ENCODE results near the gene SHBG.

Gene SHBG

DNA sequence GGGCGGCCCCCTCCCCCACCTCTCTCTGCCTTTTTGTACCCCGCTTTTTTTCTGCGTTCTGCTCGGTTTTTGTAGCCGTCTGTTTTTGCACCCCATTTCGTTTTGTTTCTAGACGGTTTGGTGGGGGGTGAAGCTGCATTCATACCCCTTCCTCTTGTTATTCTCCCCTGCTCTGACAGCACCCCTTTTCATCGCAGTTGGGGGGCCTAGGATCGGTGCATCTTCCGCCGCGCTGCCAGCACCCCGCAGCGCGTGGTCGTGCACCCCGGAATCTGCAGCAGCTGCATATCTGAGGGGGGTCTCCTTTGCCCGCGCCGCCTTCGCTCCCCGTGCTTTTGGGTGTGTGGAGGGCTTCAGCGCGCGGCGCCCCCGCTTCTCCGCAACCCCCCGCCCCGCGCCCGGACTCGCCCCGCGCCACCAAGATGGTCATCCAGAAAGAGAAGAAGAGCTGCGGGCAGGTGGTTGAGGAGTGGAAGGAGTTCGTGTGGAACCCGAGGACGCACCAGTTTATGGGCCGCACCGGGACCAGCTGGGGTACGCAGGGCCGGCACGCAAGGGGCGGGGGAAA lies 21.2 kb downstream of the SHBG start:
- no peak for DNase-seq

DNA sequence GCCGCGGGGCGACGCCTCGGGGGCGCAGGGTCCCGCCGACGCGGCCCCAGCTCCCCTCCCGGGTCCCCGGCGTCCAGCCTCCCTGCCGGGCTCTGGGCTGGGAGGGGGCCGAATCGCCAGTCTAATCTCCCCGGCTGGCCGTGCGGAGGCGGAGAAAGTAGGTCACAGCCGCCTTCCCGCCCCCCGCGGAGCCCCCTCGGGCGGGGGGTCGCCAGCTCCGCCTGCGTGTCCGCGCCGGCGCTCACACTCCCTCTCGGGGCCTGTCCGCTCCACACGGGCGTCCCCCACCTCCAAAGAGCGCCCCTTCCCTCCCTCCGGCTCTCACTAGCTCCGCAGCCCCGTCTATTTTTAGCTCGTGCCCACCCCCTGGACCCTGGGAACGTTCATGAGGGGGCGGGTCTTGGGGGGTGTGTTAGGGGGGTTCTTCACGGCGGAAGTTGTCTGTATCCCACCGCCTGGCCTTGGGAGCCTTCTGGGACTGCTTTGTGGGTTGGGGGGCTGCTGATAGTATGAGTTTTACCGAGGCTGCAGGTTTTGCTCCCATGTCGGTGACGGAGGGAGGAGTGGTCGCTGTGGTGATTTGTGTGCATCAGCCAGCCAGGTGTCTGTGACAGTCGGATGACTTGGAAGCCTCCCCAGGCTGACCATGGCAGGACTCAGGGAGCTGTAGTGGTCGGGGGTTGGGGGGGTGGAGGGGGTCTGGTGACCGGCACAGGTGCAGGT lies 21.9 kb downstream of the SHBG start:
- no peak for DNase-seq

DNA sequence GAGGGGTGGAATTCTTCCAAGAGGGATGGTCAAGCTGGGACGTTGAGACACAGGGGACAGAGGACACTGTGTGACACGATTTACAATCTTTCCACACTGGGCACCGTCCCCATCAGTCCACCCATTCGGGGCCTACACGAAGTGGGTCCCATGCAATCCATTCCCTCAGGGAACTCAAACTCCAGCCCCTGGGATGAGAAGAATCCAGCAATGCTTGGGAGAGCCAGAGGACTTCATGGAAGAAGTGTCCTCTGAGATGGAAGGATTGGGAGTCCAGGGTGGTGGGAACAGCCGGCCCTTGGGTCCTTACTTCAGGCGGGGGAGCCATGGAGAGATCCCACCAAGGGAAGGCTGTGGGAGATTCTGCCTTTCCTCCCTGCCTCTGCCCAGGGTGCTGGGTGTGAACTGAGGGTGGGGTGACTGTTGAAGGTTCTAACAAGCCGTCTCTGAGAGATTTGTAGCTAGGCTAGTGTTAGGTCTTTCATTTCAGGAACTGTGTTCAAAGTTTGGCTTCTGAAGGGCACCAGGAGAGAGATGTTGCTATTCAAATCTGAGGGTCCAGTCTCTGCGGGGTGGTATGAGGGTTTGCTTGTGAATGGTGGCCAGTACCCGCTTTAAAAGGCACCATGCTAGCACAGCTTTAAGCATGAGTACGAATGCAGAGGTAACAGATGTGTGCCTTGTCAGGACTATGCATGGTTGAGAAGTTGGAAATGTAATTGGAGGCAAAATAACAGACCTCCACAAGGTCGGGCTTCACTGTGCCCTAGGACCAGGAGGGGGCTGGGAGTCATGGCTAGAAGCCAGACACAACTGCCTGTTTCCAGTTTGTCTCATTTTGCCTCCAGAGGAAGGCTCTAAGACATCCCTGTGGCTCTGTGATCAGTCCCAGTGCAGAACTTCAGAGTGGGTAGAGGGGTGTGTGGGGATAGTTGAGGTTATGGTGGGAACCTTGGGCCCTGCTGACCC lies 22.7 kb downstream of the SHBG start:
- no peak for DNase-seq

DNA sequence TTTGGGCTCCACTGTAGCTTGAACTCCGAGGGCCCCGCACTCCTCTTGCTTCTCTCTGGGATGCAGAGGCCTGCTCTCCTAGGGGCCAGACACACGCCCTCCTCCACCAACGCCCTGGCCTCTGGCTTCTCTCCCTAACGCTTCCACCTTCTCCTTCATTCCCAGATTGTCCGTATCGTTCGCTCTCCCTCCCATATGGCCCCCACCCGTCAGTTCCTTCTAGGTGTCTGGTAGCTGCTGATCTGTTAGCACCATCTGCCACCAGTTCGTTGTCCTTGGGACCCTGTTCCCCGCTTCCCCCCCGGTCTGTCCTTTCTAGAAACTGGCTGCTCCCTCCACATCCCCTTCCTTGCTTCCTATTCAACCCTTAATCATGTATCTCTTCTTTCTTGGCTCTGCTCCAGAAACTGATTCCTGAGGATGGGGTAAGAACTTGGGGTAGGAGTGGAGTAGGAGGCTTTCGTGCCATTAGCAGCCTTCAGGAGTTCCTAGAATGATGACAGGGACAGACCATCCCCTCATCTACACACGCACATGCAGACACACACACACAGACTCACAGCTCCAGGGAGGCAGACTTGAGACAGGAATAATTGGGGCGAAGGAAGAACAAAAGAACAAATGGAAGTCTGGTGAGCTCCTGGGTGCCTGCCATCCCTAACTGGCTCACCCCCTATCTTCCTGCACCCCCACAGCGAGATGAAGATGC lies 25.1 kb downstream of the SHBG start:
- DNase-seq = no peak

DNA sequence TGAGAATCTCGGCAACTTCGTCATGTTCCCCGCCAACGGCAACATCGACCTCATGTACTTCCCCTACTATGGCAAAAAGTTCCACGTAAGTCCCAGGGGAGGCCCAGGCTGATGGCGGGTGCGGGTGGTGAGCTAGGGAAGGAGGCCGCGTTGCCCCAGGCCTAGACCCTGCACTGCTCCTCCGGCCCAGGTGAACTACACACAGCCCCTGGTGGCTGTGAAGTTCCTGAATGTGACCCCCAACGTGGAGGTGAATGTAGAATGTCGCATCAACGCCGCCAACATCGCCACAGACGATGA lies 25.6 kb downstream of the SHBG start:
- DNase-seq = no peak

DNA sequence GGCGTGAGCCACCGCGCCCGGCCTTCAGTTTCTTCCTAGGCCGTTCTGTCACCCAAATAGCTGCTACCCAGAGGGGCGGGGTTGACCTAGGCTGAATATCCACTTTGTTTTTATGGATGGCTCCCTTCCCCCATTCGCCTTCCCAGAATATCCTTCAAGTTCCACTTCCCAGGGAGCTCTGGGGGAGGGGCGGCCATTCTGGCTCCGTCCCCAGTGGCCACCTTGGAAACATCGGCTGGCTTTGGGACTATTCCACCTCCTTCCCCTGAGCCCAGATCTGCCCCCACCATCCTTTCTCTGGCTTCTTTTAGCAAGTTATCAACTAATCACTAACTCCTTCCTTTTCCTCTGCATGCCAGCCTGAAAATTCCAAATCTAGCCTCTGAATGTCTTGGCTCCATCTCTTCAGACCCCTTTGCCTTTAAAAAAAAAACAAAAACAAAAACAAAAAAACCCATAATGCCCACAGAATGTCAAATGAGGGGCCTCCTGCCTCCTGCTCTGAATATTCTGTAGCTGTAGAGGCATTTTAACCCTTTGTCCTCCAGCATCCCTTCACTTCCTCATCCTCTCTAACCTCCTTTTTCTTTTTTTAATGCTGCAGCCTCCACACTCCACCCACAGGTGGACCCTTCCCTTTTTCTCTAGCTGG lies 27.1 kb downstream of the SHBG start:
- no peak for DNase-seq

DNA sequence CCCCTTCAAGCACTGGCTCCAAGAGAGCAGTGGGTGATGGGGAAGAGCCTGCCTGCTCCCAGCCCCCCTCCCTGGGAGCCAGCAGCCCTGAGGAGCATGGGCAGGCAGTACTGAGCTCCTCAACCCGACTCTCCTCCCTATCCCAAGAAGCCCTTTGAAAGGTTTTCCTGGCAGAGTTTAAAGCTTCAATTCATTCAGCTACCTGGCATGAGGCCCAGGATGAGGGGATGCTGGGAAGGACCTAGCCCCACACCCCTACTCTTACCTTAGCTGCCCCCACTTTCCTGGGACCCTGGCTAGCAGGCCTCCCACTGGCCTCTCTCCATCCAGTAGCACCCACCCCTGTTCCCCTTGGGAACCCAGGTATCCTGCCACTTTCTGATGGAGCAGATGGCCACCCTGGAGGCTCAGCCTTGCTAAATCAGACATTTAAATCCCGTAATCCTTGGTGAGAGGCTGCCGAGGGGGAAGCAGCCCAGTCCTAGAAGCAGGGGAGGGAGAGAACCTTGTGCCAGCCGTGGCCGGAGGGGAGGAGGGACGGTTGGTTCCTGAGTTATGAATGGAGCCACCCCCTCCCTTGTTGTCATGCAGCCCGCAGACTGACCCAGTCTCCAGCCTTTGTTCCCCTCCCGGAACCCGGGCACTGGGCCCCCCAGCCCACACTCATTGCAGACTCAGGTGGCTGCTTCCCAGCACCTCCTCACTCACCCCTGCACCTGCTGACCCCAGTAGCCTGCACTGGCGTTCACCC lies 37.9 kb downstream of the SHBG start:
- no peak for DNase-seq

DNA sequence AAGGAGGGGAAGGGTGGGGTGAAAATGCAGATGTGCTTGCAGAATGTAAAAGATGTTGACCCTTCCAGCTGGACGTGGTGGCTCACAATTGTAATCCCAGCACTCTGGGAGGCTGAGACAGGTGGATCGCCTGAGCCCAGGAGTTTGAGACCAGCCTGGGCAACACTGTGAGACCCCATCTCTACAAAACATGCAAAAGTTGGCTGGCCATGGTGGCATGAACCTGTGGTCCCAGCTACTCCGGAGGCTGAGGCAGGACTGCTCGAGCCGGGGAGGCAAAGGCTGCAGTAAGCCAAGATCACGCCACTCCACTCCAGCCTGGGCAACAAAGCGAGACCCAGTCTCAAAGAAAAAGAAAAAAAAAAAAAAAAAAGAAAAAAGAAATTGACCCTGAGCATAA lies 38.5 kb downstream of the SHBG start:
- no peak for DNase-seq

DNA sequence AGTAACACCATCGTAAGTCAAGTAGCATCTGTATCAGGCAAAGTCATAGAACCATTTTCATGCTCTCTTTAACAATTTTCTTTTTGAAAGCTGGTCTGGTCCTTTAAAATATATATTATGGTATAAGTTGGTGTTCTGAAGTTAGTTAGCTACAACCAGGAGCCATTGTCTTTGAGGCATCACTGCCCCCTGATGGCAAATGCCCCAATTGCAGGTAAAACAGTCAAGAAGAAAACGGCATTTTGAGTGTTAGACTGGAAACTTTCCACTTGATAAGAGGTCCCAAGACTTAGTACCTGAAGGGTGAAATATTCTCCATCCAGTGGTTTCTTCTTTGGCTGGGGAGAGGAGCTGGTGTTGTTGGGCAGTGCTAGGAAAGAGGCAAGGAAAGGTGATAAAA lies 43.3 kb downstream of the SHBG start:
- DNase-seq = no peak

DNA sequence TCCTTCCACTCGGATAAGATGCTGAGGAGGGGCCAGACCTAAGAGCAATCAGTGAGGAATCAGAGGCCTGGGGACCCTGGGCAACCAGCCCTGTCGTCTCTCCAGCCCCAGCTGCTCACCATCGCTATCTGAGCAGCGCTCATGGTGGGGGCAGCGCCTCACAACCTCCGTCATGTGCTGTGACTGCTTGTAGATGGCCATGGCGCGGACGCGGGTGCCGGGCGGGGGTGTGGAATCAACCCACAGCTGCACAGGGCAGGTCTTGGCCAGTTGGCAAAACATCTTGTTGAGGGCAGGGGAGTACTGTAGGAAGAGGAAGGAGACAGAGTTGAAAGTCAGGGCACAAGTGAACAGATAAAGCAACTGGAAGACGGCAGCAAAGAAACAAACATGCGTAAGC lies 45.0 kb downstream of the SHBG start:
- DNase-seq = no peak

DNA sequence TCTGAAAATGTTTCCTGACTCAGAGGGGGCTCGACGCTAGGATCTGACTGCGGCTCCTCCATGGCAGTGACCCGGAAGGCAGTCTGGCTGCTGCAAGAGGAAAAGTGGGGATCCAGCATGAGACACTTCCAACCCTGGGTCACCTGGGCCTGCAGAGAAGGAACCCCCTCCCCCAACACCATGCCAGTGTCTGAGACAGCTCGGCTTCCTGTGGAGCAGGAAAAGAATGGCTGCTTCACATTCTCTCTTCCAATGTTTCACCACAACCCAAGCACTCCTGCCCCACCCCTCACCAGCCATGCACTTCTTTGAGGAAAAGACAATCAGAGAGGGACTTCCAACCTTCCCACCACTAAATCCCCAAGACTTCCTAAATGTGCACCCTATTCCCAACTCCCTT lies 46.6 kb downstream of the SHBG start:
- DNase-seq = no peak

DNA sequence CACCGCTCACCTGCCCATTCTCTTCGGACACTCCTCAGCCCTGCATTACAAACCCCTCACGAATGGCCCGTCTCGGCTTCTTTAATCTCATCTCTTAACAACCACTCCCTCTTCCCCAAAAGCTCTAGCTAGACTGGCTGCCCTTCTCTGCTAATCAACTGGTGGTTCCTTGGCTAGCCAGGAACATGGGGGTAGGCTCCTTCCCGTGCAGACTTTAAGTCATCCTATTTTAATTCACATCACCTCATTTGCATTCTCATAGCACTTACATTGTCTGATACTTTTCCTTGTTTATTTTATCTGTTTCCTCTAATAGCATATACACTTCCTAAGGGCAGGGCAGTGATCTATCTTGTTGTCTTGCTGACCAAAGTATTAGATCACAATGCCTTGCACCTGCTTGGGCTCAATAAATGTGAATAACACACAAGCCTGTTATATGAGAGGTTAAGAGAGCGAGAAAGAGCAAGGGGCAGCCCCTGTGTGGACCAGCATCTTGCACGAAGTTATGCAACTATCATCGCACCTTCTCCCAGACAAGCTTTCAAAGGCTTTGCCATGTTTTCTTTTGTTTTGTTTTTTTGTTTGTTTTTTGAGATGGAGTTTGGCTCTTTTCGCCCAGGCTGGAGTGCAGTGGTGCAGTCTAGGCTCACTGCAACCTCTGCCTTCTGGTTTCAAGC lies 47.6 kb downstream of the SHBG start:
- DNase-seq = no peak

Measured in NCI-H2029 treated with DMSO at 0.1 percent for 48 hours (cell line).